H1 (cell line): ENCODE results near the gene RIPPLY2. TPM values are rescaled to one million over a fixed set of nuclear protein-coding genes. Genes with fewer than 3 reads are reported as not detected.

Source experiments
- CTCF ChIA-PET: fragments of 300-600 bp; sonication (Branson Sonifier 250); formaldehyde crosslinking; loops from one replicate; lab custom pipeline; 2021; ENCODE audit not compliant: partially characterized antibody; lab: Charles Lee
- POLR2A ChIA-PET: fragments of 300-600 bp; sonication (Branson Sonifier 250); formaldehyde crosslinking; loops from one replicate; lab custom pipeline; 2021; ENCODE audit warnings: inconsistent platforms; ENCODE audit not compliant: partially characterized antibody; lab: Charles Lee
- DNase-seq, 2 experiments: peaks; one replicate each; pipeline versions ENCODE4 v3.0.0 to v3.0.0-alpha.2; 2010 to 2022; ENCODE audit warnings: low spot score in 2 of 2, low read depth in 1 of 2, mixed read lengths in 1 of 2
- FAIRE-seq: peaks from 2 replicates; lab custom pipeline; 2011; peaks lifted over from hg19 to GRCh38; lab: Jason Lieb, UNC
- H2AFZ ChIP-seq: 2 replicates; pipeline ENCODE4 v1.8.1; 2012; ENCODE audit warnings: low read length, inconsistent platforms
- H2AK5ac ChIP-seq: 2 replicates; pipeline ENCODE4 v1.6.1; 2013; ENCODE audit warnings: low read depth, low read length
- H2BK120ac ChIP-seq: replicated peaks from 2 replicates; pipeline ENCODE3; 2013; ENCODE audit warnings: low read depth, low read length, inconsistent platforms
- H2BK12ac ChIP-seq: 2 replicates; pipeline ENCODE4 v1.6.1; 2013; ENCODE audit warnings: low read depth, low read length
- H2BK15ac ChIP-seq: 2 replicates; pipeline ENCODE4 v1.6.1; 2013; ENCODE audit warnings: low read length
- H2BK20ac ChIP-seq: 2 replicates; pipeline ENCODE4 v1.6.1; 2013; ENCODE audit warnings: low read length
- H2BK5ac ChIP-seq: 2 replicates; pipeline ENCODE4 v1.6.1; 2013; ENCODE audit warnings: low read depth, low read length
- H3K14ac ChIP-seq: 2 replicates; pipeline ENCODE4 v1.6.1; 2013; ENCODE audit warnings: inconsistent platforms; ENCODE audit not compliant: insufficient read length
- H3K18ac ChIP-seq: 2 replicates; pipeline ENCODE4 v1.6.1; 2013; ENCODE audit warnings: low read length; ENCODE audit errors: extremely low read depth
- H3K23ac ChIP-seq: 2 replicates; pipeline ENCODE4 v1.6.1; 2013; ENCODE audit warnings: inconsistent platforms; ENCODE audit not compliant: insufficient read length
- H3K23me2 ChIP-seq: 2 replicates; pipeline ENCODE4 v1.6.1; 2013; ENCODE audit warnings: low read depth, low read length
- H3K27ac ChIP-seq: 2 replicates; pipeline ENCODE4 v1.6.1; 2011; ENCODE audit warnings: low read depth, low read length, inconsistent platforms
- H3K27me3 ChIP-seq, 4 experiments: replicated peaks in 1 of 4; 1 replicate in 1 of 4; 2 replicates in 3 of 4; pipeline versions ENCODE4 v1.6.1 to v1.8.1; 2011 to 2013; ENCODE audit warnings: low read length in 3 of 4, mild to moderate bottlenecking in 3 of 4, inconsistent platforms in 2 of 4, mixed read lengths in 2 of 4, moderate library complexity in 1 of 4; ENCODE audit not compliant: control insufficient read depth in 3 of 4, insufficient read depth in 3 of 4; ENCODE audit errors: extremely low read depth in 1 of 4
- H3K36me3 ChIP-seq, 4 experiments: 2 replicates each; pipeline versions ENCODE4 v1.6.1 to v1.8.1; 2011 to 2013; ENCODE audit warnings: mild to moderate bottlenecking in 4 of 4, low read length in 3 of 4, moderate library complexity in 2 of 4, control low read depth in 1 of 4, inconsistent platforms in 1 of 4; ENCODE audit not compliant: insufficient read depth in 4 of 4, control insufficient read depth in 2 of 4
- H3K4ac ChIP-seq: replicated peaks from 2 replicates; pipeline ENCODE3; 2013; ENCODE audit warnings: low read length, low read depth, mixed read lengths, inconsistent platforms; ENCODE audit not compliant: insufficient read length
- H3K4me1 ChIP-seq, 4 experiments: replicated peaks in 1 of 4; 1 replicate in 1 of 4; 2 replicates in 3 of 4; pipeline versions ENCODE4 v1.6.1 to v1.8.1; 2011 to 2013; ENCODE audit warnings: low read length in 3 of 4, inconsistent platforms in 2 of 4, mixed read lengths in 1 of 4; ENCODE audit not compliant: insufficient read depth in 4 of 4, control insufficient read depth in 3 of 4
- H3K4me2 ChIP-seq, 2 experiments: 2 replicates each; pipeline versions ENCODE4 v1.6.1 to v1.8.1; 2011 to 2013; ENCODE audit warnings: low read depth in 2 of 2, low read length in 2 of 2, control low read depth in 1 of 2, inconsistent platforms in 1 of 2, mild to moderate bottlenecking in 1 of 2; ENCODE audit not compliant: insufficient read depth in 1 of 2
- H3K4me3 ChIP-seq, 4 experiments: fragments of 200-600, 300-600 bp in 1 of 4; sonication (generic), shearing (Covaris generic), sonication (Bioruptor Twin) in 1 of 4; 2 replicates each; pipeline versions ENCODE4 v1.5.1 to v1.8.1; 2011 to 2016; ENCODE audit warnings: low read length in 4 of 4, low read depth in 3 of 4, control low read depth in 2 of 4, inconsistent platforms in 2 of 4, mild to moderate bottlenecking in 2 of 4, mixed read lengths in 1 of 4, moderate library complexity in 1 of 4; ENCODE audit not compliant: insufficient read depth in 2 of 4; ENCODE audit errors: extremely low read depth in 1 of 4
- H3K56ac ChIP-seq: replicated peaks from 2 replicates; pipeline ENCODE3; 2013; ENCODE audit warnings: low read depth, mild to moderate bottlenecking, mixed read lengths, low read length, inconsistent platforms; ENCODE audit not compliant: insufficient read length
- H3K79me1 ChIP-seq: 2 replicates; pipeline ENCODE4 v1.6.1; 2013; ENCODE audit warnings: low read depth, low read length, control low read depth
- H3K79me2 ChIP-seq, 2 experiments: 2 replicates each; pipeline versions ENCODE4 v1.6.1 to v1.8.1; 2012 to 2013; ENCODE audit warnings: low read length in 2 of 2, mild to moderate bottlenecking in 2 of 2, inconsistent platforms in 1 of 2; ENCODE audit not compliant: insufficient read depth in 2 of 2, control insufficient read depth in 1 of 2
- H3K9ac ChIP-seq, 4 experiments: replicated peaks in 1 of 4; 1 replicate in 1 of 4; 2 replicates in 3 of 4; pipeline versions ENCODE4 v1.6.1 to v1.8.1; 2011 to 2013; ENCODE audit warnings: low read depth in 3 of 4, low read length in 3 of 4, control low read depth in 2 of 4, mild to moderate bottlenecking in 2 of 4, moderate library complexity in 2 of 4, inconsistent platforms in 1 of 4; ENCODE audit errors: extremely low read depth in 1 of 4
- H3K9me3 ChIP-seq, 2 experiments: 2 replicates each; pipeline versions ENCODE4 v1.6.1 to v1.8.1; 2012 to 2013; ENCODE audit warnings: mild to moderate bottlenecking in 2 of 2, moderate library complexity in 2 of 2, control low read depth in 1 of 2, inconsistent platforms in 1 of 2, low read depth in 1 of 2, low read length in 1 of 2, mixed read lengths in 1 of 2; ENCODE audit not compliant: insufficient read depth in 2 of 2
- H4K20me1 ChIP-seq, 2 experiments: replicated peaks in 1 of 2; 2 replicates each; pipeline versions ENCODE3 to v1.8.1; 2011 to 2013; ENCODE audit warnings: inconsistent platforms in 2 of 2, low read length in 2 of 2, mild to moderate bottlenecking in 1 of 2; ENCODE audit not compliant: insufficient read depth in 2 of 2, control insufficient read depth in 1 of 2
- H4K5ac ChIP-seq: 2 replicates; pipeline ENCODE4 v1.6.1; 2013; ENCODE audit warnings: low read length, low read depth, mixed read lengths, inconsistent platforms; ENCODE audit not compliant: insufficient read length
- H4K8ac ChIP-seq: 2 replicates; pipeline ENCODE4 v1.8.0; 2013; ENCODE audit warnings: mild to moderate bottlenecking, moderate library complexity, low read length, inconsistent platforms; ENCODE audit not compliant: insufficient read depth; ENCODE audit errors: extremely low read depth
- H4K91ac ChIP-seq: replicated peaks from 2 replicates; pipeline ENCODE3; 2013; ENCODE audit warnings: low read length, mixed read lengths, inconsistent platforms; ENCODE audit not compliant: insufficient read length
- CBX5 ChIP-seq: fragments of 300-800, 300-1000 bp; sonication (generic); IDR thresholded peaks from 2 replicates; pipeline ENCODE4 v1.7.1; 2016; ENCODE audit warnings: antibody characterized with exemption, low read length, low read depth
- CTBP2 ChIP-seq: IDR thresholded peaks from 2 replicates; pipeline ENCODE4 v1.7.0; 2011; ENCODE audit warnings: borderline replicate concordance, mild to moderate bottlenecking, moderate library complexity, mixed read lengths, low read length; ENCODE audit not compliant: insufficient read depth, insufficient read length
- POLR2A ChIP-seq, 2 experiments: IDR thresholded peaks; 1 replicate in 1 of 2; 2 replicates in 1 of 2; pipeline ENCODE4 v1.6.1; 2011; ENCODE audit warnings: low read depth in 2 of 2, low read length in 2 of 2, mild to moderate bottlenecking in 2 of 2; ENCODE audit errors: control extremely low read depth in 1 of 2
- POLR2AphosphoS5 ChIP-seq: IDR thresholded peaks from 2 replicates; pipeline ENCODE4 v1.6.1; 2011; ENCODE audit warnings: low read depth, low read length
- POU5F1 ChIP-seq: IDR thresholded peaks from 2 replicates; pipeline ENCODE4 v1.6.1; 2011; ENCODE audit warnings: low read depth, mild to moderate bottlenecking, low read length, moderate library complexity
- RBBP5 ChIP-seq: IDR thresholded peaks from 2 replicates; pipeline ENCODE4 v1.7.1; 2012; ENCODE audit warnings: low read depth, mild to moderate bottlenecking, inconsistent platforms, low read length, moderate library complexity, borderline replicate concordance
- SAP30 ChIP-seq: fragments of 300-600 bp; sonication (generic); IDR thresholded peaks from 2 replicates; pipeline ENCODE4 v1.7.1; 2012; ENCODE audit warnings: low read length, moderate library complexity, mild to moderate bottlenecking, inconsistent platforms; ENCODE audit not compliant: insufficient read depth, insufficient replicate concordance
- SIN3A ChIP-seq, 2 experiments: IDR thresholded peaks in 1 of 2; conservative IDR thresholded peaks in 1 of 2; 2 replicates each; pipeline ENCODE4 v1.6.1; 2011 to 2012; ENCODE audit warnings: low read length in 2 of 2, improper control_type of control experiment in 1 of 2, low read depth in 1 of 2, mild to moderate bottlenecking in 1 of 2
- SP1 ChIP-seq: IDR thresholded peaks from 2 replicates; pipeline ENCODE4 v1.6.1; 2011; ENCODE audit warnings: low read depth, low read length
- ZNF274 ChIP-seq: IDR thresholded peaks from 2 replicates; pipeline ENCODE4 v1.7.0; 2012; ENCODE audit warnings: low read length, borderline replicate concordance; ENCODE audit errors: extremely low read depth
- WGBS, 2 experiments: shearing (Covaris generic) in 1 of 2; methylation state at CpG; one replicate each; pipeline versions ENCODE4 v1.1.6 to v1.1.7; 2013 to 2015; ENCODE audit warnings: low lambda C conversion rate in 2 of 2, mixed read lengths in 2 of 2, inconsistent platforms in 1 of 2, low coverage in 1 of 2, missing lambda C conversion rate in 1 of 2; ENCODE audit not compliant: insufficient replicate concordance in 2 of 2, insufficient coverage in 1 of 2, insufficient read length in 1 of 2; ENCODE audit errors: extremely low coverage in 1 of 2, missing lambda C conversion rate in 1 of 2; 5-methylcytosine and 5-hydroxymethylcytosine counted together
- polyA plus RNA-seq, 7 experiments: library from polyadenylated mRNA; depleted of rRNA in 3 of 7; stranded (reverse) in 5 of 7; unstranded in 2 of 7; fragments of >200 nt in 5 of 7; fragments of 200-250 nt in 2 of 7; gene quantifications; 1 replicate in 5 of 7; 2 replicates in 1 of 7; 4 replicates in 1 of 7; pipeline versions ENCODE4 v1.2.1 to v1.2.3, GENCODE V29; 2011 to 2013; ENCODE audit warnings: missing spikeins in 2 of 7, mixed read lengths in 2 of 7
- total RNA-seq: library from RNA; stranded (reverse); fragmentation: NEBNext Ultra II Directional; extraction: Animal tissue kit (Norgen Biotek cat#: 25700); gene quantifications from 2 replicates; pipeline ENCODE4 v1.2.1, GENCODE V29; 2021

RIPPLY2 gene
- total and polyA plus RNA-seq, 2 of the 8 experiments (the other 6 are each of a cell fraction or from before 2014, with no cell fraction given): 0.74 to 1.5 TPM

- ChIA-PET CTCF (interaction anchor here (0.6 to 1.5 kb wide), 5 partner anchors 20 to 562 kb away, joined by 3 to 4 read pairs (median 3); no protein-coding TSS in a partner anchor), POLR2A (interaction anchor here (0.6 to 1.6 kb wide), 3 partner anchors 10 to 1164 kb away, joined by 3 to 4 read pairs (median 3); no protein-coding TSS in a partner anchor)
- Histone ChIP-seq H3K4ac (no peak within 1 kb of the TSS), H3K56ac (no peak within 1 kb of the TSS), H2AFZ (peak within 1 kb of the TSS; percentile 91), H2BK120ac (no peak within 1 kb of the TSS), H4K5ac (no peak within 1 kb of the TSS), H3K4me2 (peak within 1 kb of the TSS; percentile 73 to 78), H4K8ac (peak within 1 kb of the TSS; percentile 1; the same call in 1 of the 2 replicates), H4K20me1 (peaks cover 1 to 2% of the 10 kb centered on the region in 2 experiments), H2BK5ac (0 out of 2 replicates have a peak within 1 kb of the TSS, but pooled peaks have one; percentile 21), H2BK15ac (no peak within 1 kb of the TSS), H3K79me2 (peaks cover 0 to 34% of the 10 kb centered on the region in 2 experiments; a peak in 3 of 4 replicates), H3K4me3 (peak within 1 kb of the TSS; percentile 73 to 94 (median 84)), H4K91ac (no peak within 1 kb of the TSS), H3K23me2 (peaks cover 2% of the 10 kb centered on the region; the same call in 1 of the 2 replicates), H3K23ac (no peak within 1 kb of the TSS), H3K4me1 (peaks cover 0 to 3% (median 0%) of the 10 kb centered on the region in 4 experiments; a peak in 4 of 7 replicates), H2BK20ac (no peak within 1 kb of the TSS), H3K18ac (no peak within 1 kb of the TSS), H3K14ac (no peak within 1 kb of the TSS), H2BK12ac (no peak within 1 kb of the TSS), H3K36me3 (peaks cover 0 to 3% (median 0%) of the 10 kb centered on the region in 4 experiments; a peak in 2 of 8 replicates), H3K9me3 (no peaks in the 10 kb centered on the region), H3K27me3 (peaks cover under 1 to 8% (median 6%) of the 10 kb centered on the region in 4 experiments), H3K79me1 (no peaks in the 10 kb centered on the region), H3K27ac (no peak within 1 kb of the TSS), H3K9ac (peak within 1 kb of the TSS in 3 of 4 experiments; percentile 46 to 72 (median 54); a peak in 5 of 7 replicates), H2AK5ac (no peak within 1 kb of the TSS)
- DNase-seq (peak; percentile 89 to 98), FAIRE-seq (peak; percentile 99)
- 1% methylated on average over 53 of the region's 53 CpGs; no CpG with 5 or more reads in 1 of the 2 experiments for WGBS, 2 experiments
- TF ChIP-seq ZNF274 (no peak), CBX5 (no peak), RBBP5 (peak; percentile 98), SIN3A (conservative IDR thresholded peaks at IDR 0.05 in 1 of 2, IDR thresholded peaks at IDR 0.05 in 1 of 2; ENCODE audit: low read depth in 1 of 2, low read length in 2 of 2) (peak; percentile 100), SP1 (peak; percentile 38; the same call in 1 of the 2 replicates), POLR2A (IDR thresholded peaks at IDR 0.05; ENCODE audit: control extremely low read depth in 1 of 2, low read depth in 2 of 2, low read length in 2 of 2) (peak in 1 of 2 experiments; percentile 86; a peak in 2 of 3 replicates), SAP30 (peak; percentile 99), POLR2AphosphoS5 (0 out of 2 replicates have a peak, but pooled peaks have one; percentile 53), CTBP2 (no peak), POU5F1 (no peak)
Measured at GRCh38 chr6:83859410-83860358, 6.5 kb downstream of the RIPPLY2 start, which contains the start of gene CYB5R4. Gene CYB5R4 (plus strand): TSS chr6:83859689. CDS start chr6:83859783, 94 bp downstream.
